Superior temporal gyrus (tissue), 1 donor: ENCODE data around the gene RNF113A.
"Not testable (repeated sequence)": the region's sequence is repeated elsewhere in the genome, so short reads cannot be mapped to it uniquely, and the experiment has no call there.

Source experiments
- DNase-seq: peaks from one replicate; pipeline ENCODE4 v3.0.0-alpha.2; 2016; ENCODE audit errors: extremely low spot score

The RNF113A gene

GRCh38 chrX:119833905-119834304 lies 37.6 kb downstream of the RNF113A start:
- DNase-seq = no peak

- DNase-seq = no peak
These were observed 43.1 kb downstream of the RNF113A start for GRCh38 chrX:119828446-119828845.

- DNase-seq = no peak
These were observed 45.1 kb downstream of the RNF113A start for GRCh38 chrX:119826399-119826959.

GRCh38 chrX:119824221-119824620 lies 47.3 kb downstream of the RNF113A start:
- not testable (repeated sequence) for DNase-seq

GRCh38 chrX:119821703-119822102 lies 49.8 kb downstream of the RNF113A start:
- DNase-seq = not testable (repeated sequence)
